Gastroesophageal sphincter (tissue), 3 donors: Measurements from ENCODE around the gene NPIPA2.
"Not testable (repeated sequence)": the region's sequence is repeated elsewhere in the genome, so short reads cannot be mapped to it uniquely, and the experiment has no call there.

Experiments used
- CTCF ChIP-seq, 4 experiments: fragments of 200-600 bp in 2 of 4; fragments of 450-650 bp in 2 of 4; sonication (generic) in 1 of 4; IDR thresholded peaks; one replicate each; pipeline ENCODE4 v1.5.1; 2017 to 2019; ENCODE audit warnings: antibody characterized with exemption in 4 of 4, mild to moderate bottlenecking in 2 of 4, moderate library complexity in 2 of 4
- POLR2A ChIP-seq, 2 donors: fragments of 450-650 bp; IDR thresholded peaks; one replicate each; pipeline ENCODE4 v1.6.1; 2017; ENCODE audit warnings: antibody characterized with exemption in 2 of 2, mild to moderate bottlenecking in 2 of 2, moderate library complexity in 1 of 2
- POLR2AphosphoS5 ChIP-seq: sonication (generic); formaldehyde crosslinking; IDR thresholded peaks from one replicate; pipeline ENCODE4 v1.6.1; 2017; ENCODE audit warnings: antibody characterized with exemption

GRCh38 chr16:14775624-14776023 lies 33.3 kb downstream of the NPIPA2 start:
- TF ChIP-seq POLR2A (IDR thresholded peaks at IDR 0.05); POLR2AphosphoS5; CTCF (IDR thresholded peaks at IDR 0.05): not testable (repeated sequence)
